Stimulated activated effector memory CD8-positive, alpha-beta T cell treated with anti-CD3 and anti-CD28 coated beads, Interleukin-12 subunit alpha, Interleukin-12 subunit beta, amount 100 ng/mL, for 72 hours (primary cell): ENCODE results near the gene CIDEA.
A peak's percentile ranks its signal among the peaks of the same experiment; 100 is the strongest.
"Not testable (repeated sequence)": the region's sequence is repeated elsewhere in the genome, so short reads cannot be mapped to it uniquely, and the experiment has no call there.

Experiments used
- ATAC-seq: fragments of 150-1000 bp; cut with Tn5 transposase; 2 replicates; pipeline ENCODE4 v1.10.0; 2021
- DNase-seq, 2 donors: peaks; one replicate each; pipeline ENCODE4 v3.0.0; 2021 to 2022; ENCODE audit warnings: low spot score in 2 of 2
- H3K27ac Mint-ChIP-seq: one replicate; pipeline ENCODE4 v1.8.0; 2022; ENCODE audit warnings: mild to moderate bottlenecking, mixed read lengths
- H3K36me3 Mint-ChIP-seq: one replicate; pipeline ENCODE4 v1.8.0; 2022; ENCODE audit warnings: mild to moderate bottlenecking, mixed read lengths
- H3K4me1 Mint-ChIP-seq: one replicate; pipeline ENCODE4 v1.8.0; 2022; ENCODE audit warnings: mixed read lengths
- H3K4me3 Mint-ChIP-seq: one replicate; pipeline ENCODE4 v1.8.0; 2022; ENCODE audit warnings: mild to moderate bottlenecking, mixed read lengths
- H3K9me3 Mint-ChIP-seq: one replicate; pipeline ENCODE4 v1.8.0; 2022; ENCODE audit warnings: mixed read lengths

Gene CIDEA, protein sequence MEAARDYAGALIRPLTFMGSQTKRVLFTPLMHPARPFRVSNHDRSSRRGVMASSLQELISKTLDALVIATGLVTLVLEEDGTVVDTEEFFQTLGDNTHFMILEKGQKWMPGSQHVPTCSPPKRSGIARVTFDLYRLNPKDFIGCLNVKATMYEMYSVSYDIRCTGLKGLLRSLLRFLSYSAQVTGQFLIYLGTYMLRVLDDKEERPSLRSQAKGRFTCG

DNA sequence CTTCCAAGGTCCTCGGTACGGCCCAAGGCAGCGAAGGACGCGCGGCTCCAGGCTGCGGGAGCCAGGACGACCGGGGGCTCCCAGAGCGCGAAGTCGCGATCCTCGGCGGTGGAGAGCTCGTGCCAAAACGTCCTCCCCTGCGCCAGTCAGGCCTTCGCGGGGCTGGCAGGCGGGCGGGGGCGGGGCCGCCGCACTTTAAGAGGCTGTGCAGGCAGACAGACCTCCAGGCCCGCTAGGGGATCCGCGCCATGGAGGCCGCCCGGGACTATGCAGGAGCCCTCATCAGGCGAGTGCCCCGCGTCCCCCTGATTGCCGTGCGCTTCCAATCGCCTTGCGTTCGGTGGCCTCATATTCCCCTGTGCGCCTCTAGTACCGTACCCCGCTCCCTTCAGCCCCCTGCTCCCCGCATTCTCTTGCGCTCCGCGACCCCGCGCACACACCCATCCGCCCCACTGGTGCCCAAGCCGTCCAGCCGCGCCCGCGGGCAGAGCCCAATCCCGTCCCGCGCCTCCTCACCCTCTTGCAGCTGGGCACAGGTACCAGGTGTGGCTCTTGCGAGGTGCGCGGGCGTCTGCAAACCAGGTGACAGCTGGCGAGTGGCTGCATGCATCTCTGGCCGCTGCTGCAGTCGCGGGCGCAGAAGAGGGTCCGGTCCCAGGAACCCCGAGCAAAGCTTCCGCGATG lies at the start of gene CIDEA:
Gene CIDEA, plus strand, starts transcription at position 226 of the 684 bp plus-strand sequence. Its CDS starts 23 bp downstream, at position 249.
- ATAC-seq (peak; percentile 7), DNase-seq (no peak)
- Mint-ChIP-seq H3K36me3 (no peaks in the 10 kb centered on the region), H3K9me3 (no peaks in the 10 kb centered on the region), H3K4me3 (no peak within 1 kb of the TSS), H3K27ac (no peak within 1 kb of the TSS), H3K4me1 (no peaks in the 10 kb centered on the region)

GRCh38 chr18:12208296-12209153 lies 45.6 kb upstream of the CIDEA start:
- not testable (repeated sequence) for H3K9me3 Mint-ChIP-seq, H3K4me1 Mint-ChIP-seq, DNase-seq, H3K36me3 Mint-ChIP-seq, H3K4me3 Mint-ChIP-seq, H3K27ac Mint-ChIP-seq, ATAC-seq

DNA sequence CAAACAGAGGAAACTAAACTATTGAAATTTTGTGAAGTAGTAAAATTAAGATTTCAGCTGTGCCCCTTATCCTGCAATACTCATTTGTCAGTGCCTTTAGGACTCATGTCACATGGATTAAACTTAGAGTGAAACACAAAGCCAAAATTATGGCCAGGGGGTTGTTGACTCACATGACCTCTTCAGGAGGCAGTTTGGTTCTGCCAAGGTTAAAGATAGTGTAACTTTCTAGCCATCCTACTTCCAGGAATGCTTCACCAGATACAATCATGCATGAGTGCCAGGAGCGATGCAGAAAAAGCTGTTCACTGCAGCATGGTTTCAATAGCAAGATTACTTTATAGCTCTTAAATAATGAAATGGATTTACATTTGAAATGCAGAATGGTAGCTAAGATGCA lies 41.9 kb upstream of the CIDEA start:
- H3K4me1 Mint-ChIP-seq, H3K9me3 Mint-ChIP-seq, H3K4me3 Mint-ChIP-seq, H3K27ac Mint-ChIP-seq, H3K36me3 Mint-ChIP-seq, ATAC-seq, DNase-seq: not testable (repeated sequence)

DNA sequence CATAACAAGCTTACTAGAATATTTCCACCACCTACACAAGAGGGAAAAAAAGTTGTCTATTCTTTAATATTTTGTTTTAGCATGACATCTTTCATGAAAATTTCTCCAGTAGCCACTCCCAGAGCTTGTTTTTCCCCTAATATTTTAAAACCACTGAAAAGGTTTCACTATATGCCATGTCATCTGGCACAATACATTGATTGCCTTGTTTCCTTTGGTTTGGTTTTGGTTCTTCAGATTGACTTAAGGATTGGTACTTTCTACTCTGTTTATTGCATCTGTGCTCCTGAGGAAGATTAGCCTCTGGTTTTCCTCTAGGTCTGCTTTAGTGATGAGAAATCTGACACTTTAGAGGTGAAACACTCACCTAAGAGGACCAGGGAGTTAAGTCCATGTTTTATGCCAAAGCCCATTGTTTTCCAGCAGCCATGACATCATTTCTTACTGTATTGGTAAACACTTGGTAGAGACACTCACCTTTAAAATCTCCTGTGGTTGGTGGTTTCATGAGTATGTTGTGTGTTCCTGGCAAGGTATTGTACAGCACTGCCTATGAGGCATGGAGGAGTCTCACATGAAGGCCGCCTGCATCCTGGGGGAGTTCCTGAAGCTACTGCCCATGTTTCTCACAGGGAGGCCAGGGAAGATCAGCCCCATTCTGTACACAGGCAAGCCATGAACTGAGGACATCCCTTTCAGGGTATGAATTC lies 39.7 kb upstream of the CIDEA start:
- not testable (repeated sequence) for H3K4me3 Mint-ChIP-seq, H3K27ac Mint-ChIP-seq, H3K4me1 Mint-ChIP-seq, H3K36me3 Mint-ChIP-seq, H3K9me3 Mint-ChIP-seq, DNase-seq
- ATAC-seq = peak; percentile 52

GRCh38 chr18:12216471-12216870 lies 37.7 kb upstream of the CIDEA start:
- not testable (repeated sequence) for H3K4me1 Mint-ChIP-seq, H3K9me3 Mint-ChIP-seq, ATAC-seq, H3K27ac Mint-ChIP-seq, H3K4me3 Mint-ChIP-seq, DNase-seq, H3K36me3 Mint-ChIP-seq

DNA sequence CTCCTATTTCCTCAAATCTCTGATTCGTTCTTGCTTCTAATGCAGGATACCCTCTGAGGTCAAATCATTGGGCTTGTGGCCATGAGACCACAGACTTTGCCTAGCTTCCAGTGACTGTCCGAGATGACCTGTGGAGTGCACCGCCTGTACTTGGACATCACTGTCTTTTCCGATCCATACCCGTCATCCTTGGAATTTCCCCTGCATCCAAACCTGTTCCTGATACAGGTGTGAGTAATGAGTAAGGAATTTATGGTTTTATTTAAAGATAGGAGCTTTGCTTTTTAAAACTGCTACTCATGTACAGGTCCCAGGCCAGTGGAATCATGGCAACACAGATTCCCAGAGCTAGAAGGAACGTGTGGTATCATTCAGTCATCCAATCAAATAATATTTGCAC lies 35.6 kb upstream of the CIDEA start:
- H3K36me3 Mint-ChIP-seq, H3K4me1 Mint-ChIP-seq, H3K4me3 Mint-ChIP-seq, DNase-seq, ATAC-seq, H3K27ac Mint-ChIP-seq, H3K9me3 Mint-ChIP-seq: not testable (repeated sequence)

DNA sequence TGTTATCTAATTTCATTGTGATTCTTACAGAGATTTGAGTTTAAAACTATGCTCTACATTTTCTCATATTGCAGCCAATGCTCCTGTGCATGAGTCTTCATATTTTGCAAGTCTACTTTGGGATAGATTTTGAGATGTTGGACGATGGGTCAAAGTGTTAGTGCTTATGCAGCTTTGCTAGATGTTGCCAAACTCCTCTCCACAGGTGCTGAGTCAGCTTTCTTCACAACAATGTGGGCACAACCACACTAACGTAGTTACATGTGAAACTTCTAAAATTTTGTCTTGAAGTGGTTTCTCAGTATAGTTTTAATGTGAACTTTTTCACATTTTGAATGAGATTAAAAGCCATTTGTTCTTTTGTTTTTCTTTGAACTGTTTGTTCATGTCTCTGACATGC lies 32.1 kb upstream of the CIDEA start:
- DNase-seq, H3K27ac Mint-ChIP-seq, ATAC-seq, H3K36me3 Mint-ChIP-seq, H3K9me3 Mint-ChIP-seq, H3K4me1 Mint-ChIP-seq, H3K4me3 Mint-ChIP-seq: not testable (repeated sequence)

- H3K27ac Mint-ChIP-seq, H3K4me3 Mint-ChIP-seq, ATAC-seq, H3K9me3 Mint-ChIP-seq, H3K4me1 Mint-ChIP-seq, H3K36me3 Mint-ChIP-seq, DNase-seq: not testable (repeated sequence)
These were observed 30.8 kb upstream of the CIDEA start for GRCh38 chr18:12223326-12223725.

DNA sequence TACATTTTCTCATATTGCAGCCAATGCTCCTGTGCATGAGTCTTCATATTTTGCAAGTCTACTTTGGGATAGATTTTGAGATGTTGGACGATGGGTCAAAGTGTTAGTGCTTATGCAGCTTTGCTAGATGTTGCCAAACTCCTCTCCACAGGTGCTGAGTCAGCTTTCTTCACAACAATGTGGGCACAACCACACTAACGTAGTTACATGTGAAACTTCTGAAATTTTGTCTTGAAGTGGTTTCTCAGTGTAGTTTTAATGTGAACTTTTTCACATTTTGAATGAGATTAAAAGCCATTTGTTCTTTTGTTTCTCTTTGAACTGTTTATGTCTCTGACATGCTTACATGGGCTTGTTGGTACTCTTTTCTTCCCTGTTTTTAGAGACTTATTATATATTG lies 27.4 kb upstream of the CIDEA start:
- ATAC-seq, DNase-seq, H3K9me3 Mint-ChIP-seq, H3K27ac Mint-ChIP-seq, H3K4me3 Mint-ChIP-seq, H3K36me3 Mint-ChIP-seq, H3K4me1 Mint-ChIP-seq: not testable (repeated sequence)

GRCh38 chr18:12227399-12228186 lies 26.6 kb upstream of the CIDEA start:
- H3K4me1 Mint-ChIP-seq, H3K36me3 Mint-ChIP-seq, H3K4me3 Mint-ChIP-seq, H3K27ac Mint-ChIP-seq, DNase-seq, H3K9me3 Mint-ChIP-seq: not testable (repeated sequence)
- peak; percentile 56 for ATAC-seq

GRCh38 chr18:12228308-12228707 lies 25.9 kb upstream of the CIDEA start:
- not testable (repeated sequence) for DNase-seq, H3K4me1 Mint-ChIP-seq, H3K36me3 Mint-ChIP-seq, H3K9me3 Mint-ChIP-seq, H3K4me3 Mint-ChIP-seq, ATAC-seq, H3K27ac Mint-ChIP-seq

- not testable (repeated sequence) for H3K27ac Mint-ChIP-seq, DNase-seq, H3K36me3 Mint-ChIP-seq, H3K4me3 Mint-ChIP-seq, ATAC-seq, H3K4me1 Mint-ChIP-seq, H3K9me3 Mint-ChIP-seq
These were observed 23.6 kb upstream of the CIDEA start for GRCh38 chr18:12230561-12230960.

GRCh38 chr18:12231040-12231882 lies 22.9 kb upstream of the CIDEA start:
- Mint-ChIP-seq H3K4me1 (no peaks in the 10 kb centered on the region), H3K36me3 (no peaks in the 10 kb centered on the region)

GRCh38 chr18:12231986-12232385 lies 22.2 kb upstream of the CIDEA start:
- H3K27ac Mint-ChIP-seq = no peak overlapping the region
- H3K4me3 Mint-ChIP-seq = no peak overlapping the region

More at GRCh38 chr18:12231040-12231882, 22.9 kb upstream of the CIDEA start:
- H3K9me3 Mint-ChIP-seq = no peaks in the 10 kb centered on the region
- no peak for DNase-seq
- no peak overlapping the region for H3K27ac Mint-ChIP-seq
- ATAC-seq = peak; percentile 23
- H3K4me3 Mint-ChIP-seq = no peak overlapping the region

More at GRCh38 chr18:12231986-12232385, 22.2 kb upstream of the CIDEA start:
- Mint-ChIP-seq H3K9me3 (no peaks in the 10 kb centered on the region), H3K4me1 (no peaks in the 10 kb centered on the region), H3K36me3 (no peaks in the 10 kb centered on the region)
- DNase-seq (no peak), ATAC-seq (no peak)
